HG03442 (cell line): ENCODE data around the gene RERE.
"Not testable (repeated sequence)": the region's sequence is repeated elsewhere in the genome, so short reads cannot be mapped to it uniquely, and the experiment has no call there.

Experiments
- ATAC-seq: cut with Tn5 transposase; IDR thresholded peaks from one replicate; pipeline ENCODE4 v1.9.1; 2021; ENCODE audit warnings: mild to moderate bottlenecking, moderate library complexity; ENCODE audit not compliant: unreplicated experiment

Gene RERE

DNA sequence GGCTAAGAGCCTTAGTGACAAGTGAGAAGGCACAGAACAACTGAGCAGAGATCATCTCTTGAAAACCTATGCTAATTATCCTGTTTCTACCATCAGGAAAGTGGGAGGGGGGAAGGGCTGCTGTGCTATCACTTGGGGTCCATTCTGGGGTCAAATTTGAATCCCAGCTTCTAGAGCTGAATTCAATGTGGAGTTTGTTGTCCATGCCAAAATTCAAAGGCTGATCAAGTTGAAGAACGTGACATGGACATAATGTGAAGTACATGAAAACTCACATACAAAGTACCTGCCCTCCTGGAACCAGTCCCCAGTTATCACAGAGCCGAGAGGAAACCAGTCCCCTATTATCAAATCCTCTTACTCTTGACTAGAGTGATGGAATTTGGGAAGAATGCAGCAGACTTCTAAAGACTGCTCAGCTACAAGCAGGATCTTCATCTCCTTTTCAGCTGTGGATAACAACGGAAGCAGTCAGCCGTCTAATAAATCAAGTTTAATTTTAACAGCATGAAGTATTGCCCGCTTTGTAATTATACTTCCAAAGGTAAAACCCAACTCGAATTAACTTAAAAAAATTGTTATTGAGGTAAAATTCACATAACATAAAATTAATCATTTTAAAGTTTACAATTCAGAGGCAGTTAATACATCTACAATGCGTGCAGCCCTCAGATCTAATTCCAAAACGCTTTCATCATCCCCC is 421.2 kb downstream of the RERE start:
- no peak for ATAC-seq

- no peak for ATAC-seq
Observed at GRCh38 chr1:8395433-8395866, 422.0 kb downstream of the RERE start.

DNA sequence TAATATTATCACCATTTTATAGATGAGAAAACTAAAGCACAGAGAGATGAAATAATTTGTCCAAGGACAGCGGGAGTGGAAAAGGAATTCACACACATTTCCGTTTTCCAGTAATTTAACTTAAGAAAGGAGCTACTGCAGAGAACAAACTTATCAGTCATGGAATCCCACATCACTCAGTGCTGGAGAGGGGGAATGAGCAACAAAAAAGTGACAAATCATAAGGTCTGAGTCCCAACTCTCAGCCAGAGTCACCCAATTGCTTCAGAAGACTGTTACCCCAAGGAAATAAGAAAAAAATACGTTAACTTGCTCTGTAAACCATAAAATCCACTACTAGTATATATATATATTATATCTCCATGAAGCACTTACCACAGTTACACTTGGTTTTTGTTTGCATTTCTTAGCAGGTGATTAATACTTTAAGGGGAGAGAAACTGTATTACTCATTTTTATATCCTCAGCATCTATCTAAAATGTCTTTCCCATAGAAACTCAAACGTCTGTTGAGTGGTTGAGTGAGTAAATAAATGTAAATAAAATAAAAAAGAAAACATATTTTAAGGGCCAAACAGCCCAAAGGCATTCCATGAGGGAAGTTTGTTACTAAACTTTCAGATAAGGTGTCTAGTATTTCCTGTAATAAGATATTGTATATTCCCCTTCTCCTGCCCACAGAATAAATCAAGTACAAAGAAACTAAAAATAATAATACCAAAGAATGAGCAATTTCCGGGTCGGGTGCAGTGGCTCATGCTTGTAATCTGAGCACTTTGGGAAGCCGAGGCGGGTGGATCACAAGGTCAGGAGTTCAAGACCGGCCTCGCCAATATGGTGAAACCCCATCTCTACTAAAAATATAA is 422.8 kb downstream of the RERE start:
- ATAC-seq: no peak

GRCh38 chr1:8392522-8392921 is 424.9 kb downstream of the RERE start:
- ATAC-seq: no peak

DNA sequence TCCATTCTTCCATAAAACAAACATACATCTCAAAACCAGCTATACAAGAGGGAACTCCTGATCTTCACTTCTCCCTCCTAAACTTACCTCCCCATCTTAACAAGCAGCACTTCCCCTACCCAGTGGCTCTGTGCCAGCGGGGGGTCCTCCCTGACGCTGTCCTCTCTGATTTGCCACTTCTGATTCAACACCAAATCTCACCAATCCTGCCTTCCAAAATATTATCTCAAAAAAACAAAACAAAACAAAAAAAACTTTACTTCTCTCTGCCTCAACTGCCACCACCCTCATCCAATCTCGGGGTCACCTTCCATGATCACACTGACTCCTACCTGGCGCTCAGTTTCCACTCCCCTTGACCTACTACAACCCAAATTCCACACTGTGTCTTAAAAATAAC is 426.7 kb downstream of the RERE start:
- no peak for ATAC-seq

DNA sequence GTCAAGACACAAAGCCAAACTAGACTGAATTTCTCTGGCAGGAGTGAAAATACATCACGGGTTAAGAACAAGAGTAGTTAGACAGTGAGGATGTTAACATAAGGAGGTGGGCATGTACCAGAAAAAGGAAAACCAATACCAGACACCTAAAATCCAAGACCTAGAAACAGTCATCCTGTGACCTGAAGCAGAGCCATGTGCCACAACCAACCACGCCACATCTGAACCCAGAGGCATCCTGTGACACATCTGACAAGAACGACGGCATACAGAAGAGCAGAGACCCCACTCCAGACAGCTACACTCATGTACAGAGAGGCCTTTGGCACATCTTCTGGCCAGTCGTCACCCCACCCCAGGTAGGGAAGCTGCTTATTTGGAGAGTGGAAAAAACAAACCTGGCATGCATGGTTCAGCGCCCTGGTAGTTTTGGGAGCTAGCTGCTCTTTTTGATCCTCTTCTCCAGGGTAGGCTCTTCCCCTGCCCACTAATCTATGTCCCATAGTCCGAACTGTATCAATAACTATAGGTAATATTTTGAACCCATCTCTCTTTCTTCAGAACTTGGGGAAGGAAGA is 427.4 kb downstream of the RERE start:
- no peak for ATAC-seq

- ATAC-seq: no peak
Observed at GRCh38 chr1:8388732-8389562, 428.5 kb downstream of the RERE start.

GRCh38 chr1:8386247-8386646 is 431.2 kb downstream of the RERE start:
- no peak for ATAC-seq

DNA sequence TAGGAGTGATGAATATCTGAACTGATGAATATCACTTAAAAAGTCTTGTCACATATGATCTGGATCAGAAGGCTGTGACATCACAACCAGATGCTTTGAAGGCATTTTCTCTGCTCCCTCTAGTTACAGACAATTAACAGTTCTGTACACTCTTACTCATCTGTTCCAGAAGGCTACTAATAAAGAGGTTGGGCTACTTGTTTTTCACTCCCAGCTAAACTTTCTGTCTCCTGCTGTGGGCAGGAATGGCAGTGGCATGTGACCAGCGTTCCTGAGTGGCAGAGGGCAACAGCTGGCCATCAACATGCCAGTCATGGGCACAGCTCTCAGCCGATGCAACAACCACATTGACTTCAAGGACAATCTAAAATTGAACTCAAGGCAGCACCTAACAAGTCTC is 432.9 kb downstream of the RERE start:
- no peak for ATAC-seq

GRCh38 chr1:8384088-8384487 is 433.4 kb downstream of the RERE start:
- ATAC-seq: no peak

GRCh38 chr1:8382608-8383505 is 434.6 kb downstream of the RERE start:
- ATAC-seq: no peak

DNA sequence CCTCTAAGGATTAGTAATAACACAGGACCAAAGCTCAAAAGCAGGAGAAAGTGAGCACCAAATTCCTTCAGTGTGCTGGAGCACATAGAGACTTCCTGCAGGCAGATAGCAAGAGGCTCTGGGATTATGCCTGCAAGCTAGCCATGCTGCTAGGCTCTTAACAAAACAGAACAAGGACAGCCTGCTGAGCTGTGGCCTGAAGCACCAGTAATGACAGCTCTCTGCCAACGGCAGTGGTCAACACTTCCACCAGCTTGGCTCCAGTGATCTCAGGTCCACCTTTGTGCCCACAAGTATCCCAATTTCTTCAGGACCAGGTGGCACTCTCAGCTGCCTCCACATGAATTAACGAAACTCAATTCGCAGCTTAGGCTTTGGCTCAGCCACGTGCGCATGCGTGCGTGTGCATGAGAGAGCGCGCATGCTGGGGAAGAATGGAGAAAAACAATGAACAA is 435.4 kb downstream of the RERE start:
- no peak for ATAC-seq

DNA sequence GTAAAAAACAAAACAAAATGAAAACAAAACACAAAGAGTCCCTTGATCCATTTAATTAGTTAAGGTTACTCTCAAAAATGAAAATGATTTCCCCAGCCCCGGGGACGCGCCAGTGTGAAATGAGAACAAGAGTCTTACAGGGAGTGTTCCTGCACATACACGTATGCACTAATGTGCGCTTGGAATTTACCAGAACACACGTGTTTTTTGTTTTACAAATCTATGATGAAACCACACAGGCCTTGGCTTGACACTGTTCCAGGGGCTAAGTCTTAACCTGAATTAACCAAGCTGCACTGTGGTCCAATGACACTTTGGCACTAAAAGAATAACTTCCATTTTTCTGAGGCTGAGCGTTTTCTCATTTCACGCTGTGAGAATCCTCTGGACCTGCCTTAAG is 435.8 kb downstream of the RERE start:
- ATAC-seq: no peak

DNA sequence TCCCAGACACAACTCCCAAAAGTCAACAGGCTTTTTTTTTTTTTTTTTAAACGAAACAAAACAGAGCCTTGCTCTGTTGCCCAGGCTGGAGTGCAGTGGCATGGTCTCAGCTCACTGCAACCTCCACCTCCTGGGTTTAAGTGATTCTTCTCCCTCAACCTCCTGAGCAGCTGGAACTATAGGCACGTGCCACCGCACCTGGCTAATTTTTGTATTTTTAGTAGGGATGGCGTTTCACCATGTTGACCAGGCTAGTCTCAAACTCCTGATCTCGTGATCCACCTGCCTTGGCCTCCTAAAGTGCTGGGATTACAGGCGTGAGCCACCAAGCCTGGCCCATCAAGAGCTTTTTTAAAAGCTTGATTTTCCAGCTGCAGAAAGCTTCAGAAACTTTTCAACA is 437.1 kb downstream of the RERE start:
- ATAC-seq: not testable (repeated sequence)

DNA sequence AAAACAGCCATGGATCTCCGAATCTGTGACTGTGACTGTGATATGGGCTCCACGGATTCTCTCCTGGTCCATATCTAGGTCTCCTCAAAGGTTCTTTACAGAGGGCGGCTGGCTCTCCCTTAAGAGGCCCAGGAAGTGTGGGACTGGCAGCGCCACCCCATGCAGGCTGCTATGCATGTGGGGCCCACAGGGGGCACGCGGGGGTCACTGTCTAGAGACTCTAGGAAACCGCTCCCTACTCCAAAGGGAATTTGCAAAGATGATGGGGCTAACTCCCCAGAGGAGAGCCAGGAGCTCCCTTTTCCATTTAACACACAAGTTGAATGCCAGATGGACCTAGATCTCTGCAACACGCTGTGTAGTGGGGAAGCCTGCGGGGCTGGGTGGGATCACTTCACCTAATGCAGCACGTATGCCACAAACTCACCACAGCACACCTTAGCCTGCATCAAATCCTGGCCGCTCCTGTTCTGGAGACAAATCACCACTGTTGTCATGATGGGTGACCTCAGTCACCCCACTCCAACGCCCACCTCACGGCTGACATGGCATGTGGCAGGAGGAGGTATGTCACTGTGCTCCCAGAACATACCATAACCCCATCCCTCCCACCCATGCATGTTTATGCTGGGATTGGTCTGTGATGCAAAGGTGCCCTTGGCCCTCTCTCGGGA is 437.8 kb downstream of the RERE start:
- no peak for ATAC-seq

GRCh38 chr1:8378981-8379470 is 438.4 kb downstream of the RERE start:
- ATAC-seq: no peak

DNA sequence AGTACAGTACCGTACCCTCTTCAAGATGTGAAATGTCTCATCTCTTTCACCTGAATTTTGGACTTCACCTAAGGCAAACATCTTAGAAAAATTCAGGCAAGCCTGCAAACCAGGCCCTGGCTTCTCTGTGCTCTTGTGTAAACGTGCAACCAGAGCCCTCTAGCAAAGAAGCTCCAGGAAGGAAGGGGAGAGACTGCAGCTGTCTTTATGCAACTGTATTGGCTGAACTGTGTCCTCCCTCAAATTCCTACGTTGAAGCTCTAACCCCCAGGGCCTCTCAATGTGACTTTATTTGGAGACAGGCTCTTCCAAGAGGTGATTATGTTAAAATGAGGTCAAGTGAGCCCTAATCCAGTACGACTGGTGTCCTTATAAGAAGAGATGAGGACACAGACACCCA is 439.3 kb downstream of the RERE start:
- no peak for ATAC-seq

DNA sequence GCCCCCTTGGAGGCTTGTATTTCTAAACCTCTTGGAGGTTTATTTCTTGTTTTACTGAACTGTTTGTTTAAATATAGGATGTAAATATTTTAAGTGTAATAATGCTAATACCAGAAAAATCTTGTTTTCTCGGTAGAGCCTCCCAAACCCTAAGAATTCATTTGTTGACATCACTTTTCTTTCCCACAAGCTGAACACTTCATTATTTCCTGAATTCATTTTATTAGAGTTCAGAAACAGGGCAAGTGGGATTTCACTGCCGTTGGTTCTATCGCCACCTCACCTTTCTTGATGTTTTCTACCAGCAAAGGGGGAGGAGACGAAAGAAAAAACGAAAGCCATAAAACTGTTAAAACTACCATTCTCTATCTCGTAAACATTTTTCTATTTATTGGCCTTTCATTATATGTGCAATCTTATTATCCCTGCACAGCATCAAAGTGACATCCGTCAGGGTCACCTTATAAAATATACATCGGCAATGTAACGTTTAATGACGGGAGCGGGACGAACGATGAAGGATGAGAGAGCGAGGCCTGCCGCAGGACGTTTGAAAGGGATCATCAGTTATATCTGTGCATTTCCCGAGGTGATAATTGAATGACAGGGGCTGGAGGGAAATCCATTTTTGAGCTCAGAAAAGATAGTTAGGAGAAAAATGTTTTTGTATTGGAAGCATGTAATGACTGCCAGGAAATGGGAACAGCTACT is 440.0 kb downstream of the RERE start:
- ATAC-seq: no peak
